IMR-90 (cell line): ENCODE results near the gene CFAP97D2. TPM values are rescaled to one million over a fixed set of nuclear protein-coding genes. Genes with fewer than 3 reads are reported as not detected.

Experiments
- ATAC-seq: fragments of 200-7000 bp; cut with Tn5 transposase; 2 replicates; pipeline ENCODE4 v1.9.1; 2020; ENCODE audit warnings: low read depth, mild to moderate bottlenecking, moderate library complexity
- BruUV-seq: library from RNA; stranded (reverse); fragments of 400-500 nt; replicated peaks from 2 replicates; lab custom pipeline; 2021; lab: Mats Ljungman, UMichigan
- CTCF ChIA-PET: fragments of 300-600 bp; formaldehyde crosslinking; extraction: SDS; loops from one replicate; lab custom pipeline; 2021; ENCODE audit warnings: antibody characterized with exemption; lab: Yijun Ruan, JAX
- POLR2A ChIA-PET: fragments of 300-600 bp; sonication (Branson Sonifier 250); formaldehyde crosslinking; loops from one replicate; lab custom pipeline; 2022; ENCODE audit warnings: antibody characterized with exemption; ENCODE audit not compliant: unreplicated experiment; lab: Charles Lee
- DNase-seq: peaks from one replicate; pipeline ENCODE4 v3.0.0; 2013
- H2AFZ ChIP-seq: replicated peaks from 2 replicates; pipeline ENCODE3; 2013; ENCODE audit warnings: low read length, mild to moderate bottlenecking; ENCODE audit not compliant: poor library complexity
- H2AK5ac ChIP-seq: 2 replicates; pipeline ENCODE4 v1.6.1; 2013; ENCODE audit warnings: low read depth, low read length, inconsistent platforms
- H2AK9ac ChIP-seq: replicated peaks from 2 replicates; pipeline ENCODE3; 2013; ENCODE audit warnings: mild to moderate bottlenecking, low read depth, low read length, moderate library complexity; ENCODE audit not compliant: poor library complexity
- H2BK120ac ChIP-seq: 2 replicates; pipeline ENCODE4 v1.6.1; 2013; ENCODE audit warnings: low read depth, low read length, inconsistent platforms
- H2BK15ac ChIP-seq: 3 replicates; pipeline ENCODE4 v1.6.1; 2013; ENCODE audit warnings: low read depth, low read length, inconsistent platforms
- H2BK20ac ChIP-seq: 2 replicates; pipeline ENCODE4 v1.6.1; 2013; ENCODE audit warnings: low read depth, mild to moderate bottlenecking, inconsistent platforms, low read length, moderate library complexity
- H2BK5ac ChIP-seq: 2 replicates; pipeline ENCODE4 v1.6.1; 2013; ENCODE audit warnings: mild to moderate bottlenecking, low read depth, low read length, inconsistent platforms; ENCODE audit not compliant: poor library complexity, severe bottlenecking
- H3K14ac ChIP-seq: replicated peaks from 2 replicates; pipeline ENCODE4 v1.6.1; 2013; ENCODE audit warnings: low read depth, low read length, inconsistent platforms
- H3K18ac ChIP-seq: 2 replicates; pipeline ENCODE4 v1.6.1; 2013; ENCODE audit warnings: low read depth, low read length, control low read depth
- H3K23ac ChIP-seq: 2 replicates; pipeline ENCODE4 v1.6.1; 2013; ENCODE audit warnings: low read depth, low read length, inconsistent platforms
- H3K27ac ChIP-seq: 2 replicates; pipeline ENCODE4 v1.5.1; 2013; ENCODE audit warnings: mild to moderate bottlenecking, control low read depth, low read length; ENCODE audit not compliant: insufficient read depth
- H3K27me3 ChIP-seq: 2 replicates; pipeline ENCODE4 v1.6.1; 2013; ENCODE audit warnings: low read length; ENCODE audit not compliant: control insufficient read depth, insufficient read depth
- H3K36me3 ChIP-seq: 2 replicates; pipeline ENCODE4 v1.6.1; 2013; ENCODE audit warnings: low read length, mixed read lengths; ENCODE audit not compliant: control insufficient read depth, insufficient read depth
- H3K4ac ChIP-seq: 2 replicates; pipeline ENCODE4 v1.6.1; 2013; ENCODE audit warnings: low read depth, low read length, inconsistent platforms
- H3K4me1 ChIP-seq: 2 replicates; pipeline ENCODE4 v1.6.1; 2013; ENCODE audit warnings: low read length, mixed read lengths; ENCODE audit not compliant: control insufficient read depth, insufficient read depth
- H3K4me2 ChIP-seq: 2 replicates; pipeline ENCODE4 v1.6.1; 2013; ENCODE audit warnings: low read depth, mild to moderate bottlenecking, control low read depth, low read length, moderate library complexity
- H3K4me3 ChIP-seq: 2 replicates; pipeline ENCODE4 v1.5.1; 2013; ENCODE audit warnings: low read depth, mild to moderate bottlenecking, control low read depth, low read length, moderate library complexity; ENCODE audit not compliant: insufficient read depth
- H3K56ac ChIP-seq: 2 replicates; pipeline ENCODE4 v1.6.1; 2013; ENCODE audit warnings: low read length, inconsistent platforms; ENCODE audit not compliant: insufficient read depth; ENCODE audit errors: extremely low read depth
- H3K79me1 ChIP-seq, 2 experiments: 2 replicates each; pipeline ENCODE4 v1.6.1; 2013; ENCODE audit warnings: low read length in 2 of 2, inconsistent platforms in 1 of 2, low read depth in 1 of 2
- H3K9ac ChIP-seq: 2 replicates; pipeline ENCODE4 v1.6.1; 2013; ENCODE audit warnings: low read depth, low read length, control low read depth
- H3K9me1 ChIP-seq: 2 replicates; pipeline ENCODE4 v1.6.1; 2013; ENCODE audit warnings: low read length, inconsistent platforms; ENCODE audit not compliant: insufficient read depth
- H3K9me3 ChIP-seq: 2 replicates; pipeline ENCODE4 v1.6.1; 2013; ENCODE audit warnings: low read length; ENCODE audit not compliant: control insufficient read depth, insufficient read depth
- H4K20me1 ChIP-seq: 2 replicates; pipeline ENCODE4 v1.6.1; 2013; ENCODE audit warnings: low read length, inconsistent platforms; ENCODE audit not compliant: insufficient read depth
- H4K5ac ChIP-seq: 2 replicates; pipeline ENCODE4 v1.6.1; 2013; ENCODE audit warnings: mild to moderate bottlenecking, low read depth, low read length, control low read depth
- H4K8ac ChIP-seq, 2 experiments: 2 replicates each; pipeline ENCODE4 v1.6.1; 2013; ENCODE audit warnings: low read depth in 2 of 2, low read length in 2 of 2, control low read depth in 1 of 2, inconsistent platforms in 1 of 2
- H4K91ac ChIP-seq: 2 replicates; pipeline ENCODE4 v1.6.1; 2013; ENCODE audit warnings: low read depth, low read length, inconsistent platforms; ENCODE audit not compliant: insufficient read depth
- CEBPB ChIP-seq: IDR thresholded peaks from 2 replicates; pipeline ENCODE4 v1.6.1; 2012; ENCODE audit warnings: low read depth, low read length, improper control_type of control experiment
- CHD1 ChIP-seq: IDR thresholded peaks from 2 replicates; pipeline ENCODE4 v1.6.1; 2012; ENCODE audit warnings: low read depth, low read length, improper control_type of control experiment
- MAZ ChIP-seq: IDR thresholded peaks from 2 replicates; pipeline ENCODE4 v1.6.1; 2012; ENCODE audit warnings: low read depth, mild to moderate bottlenecking, low read length, improper control_type of control experiment, moderate library complexity, borderline replicate concordance
- MXI1 ChIP-seq: IDR thresholded peaks from 2 replicates; pipeline ENCODE4 v1.6.1; 2012; ENCODE audit warnings: low read depth, mild to moderate bottlenecking, low read length, moderate library complexity, borderline replicate concordance
- POLR2A ChIP-seq: IDR thresholded peaks from 2 replicates; pipeline ENCODE4 v1.6.1; 2012; ENCODE audit warnings: mild to moderate bottlenecking, low read depth, low read length
- RCOR1 ChIP-seq: IDR thresholded peaks from 2 replicates; pipeline ENCODE4 v1.6.1; 2012; ENCODE audit warnings: mild to moderate bottlenecking, low read length, improper control_type of control experiment; ENCODE audit not compliant: insufficient replicate concordance
- RFX5 ChIP-seq: IDR thresholded peaks from 2 replicates; pipeline ENCODE4 v1.8.0; 2012; ENCODE audit warnings: low read depth, mild to moderate bottlenecking, low read length, moderate library complexity
- USF2 ChIP-seq: fragments of 150-350 bp; IDR thresholded peaks from 2 replicates; pipeline ENCODE4 v1.6.1; 2017; ENCODE audit warnings: mild to moderate bottlenecking, antibody characterized with exemption, low read length, low read depth
- WGBS, 2 experiments: methylation state at CpG; one replicate each; pipeline versions ENCODE4 v1.1.5 to v1.1.7; 2013; ENCODE audit warnings: missing lambda C conversion rate in 2 of 2; ENCODE audit not compliant: insufficient read length in 1 of 2; ENCODE audit errors: extremely low coverage in 2 of 2; 5-methylcytosine and 5-hydroxymethylcytosine counted together
- dilution Hi-C: fragments of 300-500 bp; cut with HindIII; formaldehyde crosslinking; loops from one replicate; pipeline ENCODE4 v1.14.3; 2018; ENCODE audit warnings: low sequenced_read_pairs; ENCODE audit not compliant: unreplicated experiment
- in situ Hi-C: fragments of 300-500 bp; cut with MboI; formaldehyde crosslinking; loops from 3 replicates; pipeline ENCODE4 v1.14.3; 2019; ENCODE audit warnings: low sequenced_read_pairs, inconsistent platforms, mixed read lengths
- intact Hi-C: fragments of 100-400 bp; cut with micrococcal nuclease; formaldehyde crosslinking; loops from 2 replicates; pipeline ENCODE4 v1.10.0; 2022
- polyA plus RNA-seq, 3 experiments: library from polyadenylated mRNA; depleted of rRNA; stranded (reverse); fragments of >200 nt; gene quantifications; 2 replicates each; pipeline ENCODE4 v1.2.3, GENCODE V29; 2012; ENCODE audit warnings: low replicate concordance in 1 of 3
- total RNA-seq: library from RNA; depleted of rRNA; stranded (reverse); fragments of >200 nt; gene quantifications from 2 replicates; pipeline ENCODE4 v1.2.3, GENCODE V29; 2012

CFAP97D2 gene
- total and polyA plus RNA-seq, 2 of the 4 experiments (the other 2 are of a cell fraction): not detected

- no peaks in the 10 kb centered on the region; the same call in 1 of the 2 replicates for H3K4me1 ChIP-seq
- no peak overlapping the region for H3K27ac ChIP-seq
- no peak overlapping the region for H3K14ac ChIP-seq
- POLR2A ChIA-PET: no interaction called here
- H4K8ac ChIP-seq: no peak overlapping the region
- ATAC-seq: no peak
- H3K79me1 ChIP-seq: no peaks in the 10 kb centered on the region
- H2BK15ac ChIP-seq: no peak overlapping the region
- H3K4me2 ChIP-seq: no peak overlapping the region
- no peak overlapping the region for H3K4me3 ChIP-seq
- H3K18ac ChIP-seq: no peak overlapping the region
- peaks cover 35% of the 10 kb centered on the region for H3K27me3 ChIP-seq
- no peaks in the 10 kb centered on the region for H4K20me1 ChIP-seq
- no peak overlapping the region for H3K9ac ChIP-seq
- H3K9me3 ChIP-seq: no peaks in the 10 kb centered on the region
- no TSS peak for BruUV-seq
- in situ Hi-C loops (no loop called here), dilution Hi-C loops (no loop called here), intact Hi-C loops (no loop called here)
- no peak overlapping the region for H3K4ac ChIP-seq
- 80% methylated on average over 1 of the region's 5 CpGs; no CpG with 5 or more reads in 1 of the 2 experiments for WGBS, 2 experiments
- H3K9me1 ChIP-seq: no peaks in the 10 kb centered on the region
- peak; percentile 38 for DNase-seq
- CTCF ChIA-PET: interaction anchor here (0.6 to 0.7 kb wide), 2 partner anchors 14 to 19 kb away, joined by 3 read pairs; no protein-coding TSS in a partner anchor
- no peak overlapping the region for H2AFZ ChIP-seq
- no peak overlapping the region for H2AK5ac ChIP-seq
- no peak overlapping the region for H3K23ac ChIP-seq
- no peak overlapping the region for H2BK120ac ChIP-seq
- H2AK9ac ChIP-seq: no peak overlapping the region
- TF ChIP-seq CEBPB (no peak), CHD1 (no peak), MAZ (no peak), RCOR1 (no peak), RFX5 (no peak), POLR2A (no peak), MXI1 (no peak), USF2 (no peak)
- H2BK5ac ChIP-seq: no peak overlapping the region
- no peak overlapping the region for H3K56ac ChIP-seq
- H4K5ac ChIP-seq: no peak overlapping the region
- H2BK20ac ChIP-seq: no peak overlapping the region
- no peak overlapping the region for H4K91ac ChIP-seq
- no peaks in the 10 kb centered on the region for H3K36me3 ChIP-seq
Measured at GRCh38 chr13:114167426-114167825, 11.6 kb upstream of the CFAP97D2 start.
